SK-N-SH (cell line): ENCODE measurements around the gene ASS1. TPM values are rescaled to one million over a fixed set of nuclear protein-coding genes. Genes with fewer than 3 reads are reported as not detected.

Experiments used
- CTCF ChIA-PET: fragments of 300-600, 350-600 bp; formaldehyde crosslinking; extraction: SDS; loops from one replicate; lab custom pipeline; 2021; lab: Yijun Ruan, JAX
- POLR2A ChIA-PET: fragments of 350-600 bp; sonication (Branson Sonifier 250); formaldehyde crosslinking; extraction: SDS; loops from one replicate; lab custom pipeline; 2020; ENCODE audit warnings: antibody characterized with exemption, inconsistent platforms; lab: Yijun Ruan, JAX
- DNase-seq: peaks from one replicate; pipeline ENCODE4 v3.0.0; 2012
- H2AFZ ChIP-seq: fragments of 200-600 bp; sonication (generic); 2 replicates; pipeline ENCODE4 v1.8.1; 2016; ENCODE audit warnings: antibody characterized with exemption, mild to moderate bottlenecking, low read depth
- H3F3A ChIP-seq: fragments of 200-600 bp; sonication (generic); replicated peaks from 2 replicates; pipeline ENCODE3; 2016; ENCODE audit warnings: antibody characterized with exemption, mild to moderate bottlenecking; ENCODE audit not compliant: insufficient read depth
- H3K27ac ChIP-seq, 2 experiments: fragments of 200-500 bp in 1 of 2; fragments of 200-600 bp in 1 of 2; sonication (Bioruptor generic) in 1 of 2; sonication (generic), shearing (Covaris generic) in 1 of 2; 2 replicates each; pipeline versions ENCODE4 v1.5.1 to v1.6.1; 2014 to 2016; ENCODE audit warnings: low read depth in 2 of 2, inconsistent platforms in 1 of 2, low read length in 1 of 2, mild to moderate bottlenecking in 1 of 2, mixed read lengths in 1 of 2
- H3K27me3 ChIP-seq: fragments of 200-600 bp; sonication (generic), shearing (Covaris generic); 2 replicates; pipeline ENCODE4 v1.6.1; 2016; ENCODE audit warnings: mixed run types; ENCODE audit not compliant: insufficient read depth
- H3K36me3 ChIP-seq, 2 experiments: fragments of 200-500 bp in 1 of 2; fragments of 200-600 bp in 1 of 2; sonication (Bioruptor generic) in 1 of 2; sonication (generic) in 1 of 2; replicated peaks in 1 of 2; 2 replicates each; pipeline versions ENCODE3 to v1.5.1; 2014 to 2016; ENCODE audit warnings: low read length in 1 of 2, mild to moderate bottlenecking in 1 of 2; ENCODE audit not compliant: insufficient read depth in 2 of 2, control insufficient read depth in 1 of 2
- H3K4me1 ChIP-seq, 2 experiments: fragments of 200-500 bp in 1 of 2; fragments of 200-600 bp in 1 of 2; sonication (Bioruptor generic) in 1 of 2; sonication (generic), shearing (Covaris generic) in 1 of 2; 2 replicates each; pipeline versions ENCODE4 v1.5.1 to v1.6.1; 2014 to 2016; ENCODE audit warnings: low read depth in 1 of 2, low read length in 1 of 2, mixed run types in 1 of 2; ENCODE audit not compliant: insufficient read depth in 2 of 2, control insufficient read depth in 1 of 2
- H3K4me2 ChIP-seq: fragments of 200-600 bp; sonication (generic), shearing (Covaris generic); 2 replicates; pipeline ENCODE4 v1.6.1; 2017; ENCODE audit warnings: mixed run types
- H3K4me3 ChIP-seq, 2 experiments: fragments of 200-500 bp in 1 of 2; fragments of 200-600 bp in 1 of 2; sonication (Bioruptor generic) in 1 of 2; sonication (generic), shearing (Covaris generic) in 1 of 2; 2 replicates each; pipeline versions ENCODE4 v1.5.1 to v1.8.1; 2014 to 2016; ENCODE audit warnings: low read depth in 2 of 2, inconsistent platforms in 1 of 2, low read length in 1 of 2, mild to moderate bottlenecking in 1 of 2, mixed read lengths in 1 of 2, moderate library complexity in 1 of 2
- H3K79me2 ChIP-seq: fragments of 200-600 bp; sonication (generic); 2 replicates; pipeline ENCODE4 v1.8.1; 2017; ENCODE audit warnings: mild to moderate bottlenecking; ENCODE audit not compliant: insufficient read depth
- H3K9ac ChIP-seq: fragments of 200-600 bp; sonication (generic); 2 replicates; pipeline ENCODE4 v1.6.1; 2017; ENCODE audit warnings: mixed run types
- H3K9me2 ChIP-seq: fragments of 200-600 bp; sonication (generic); 2 replicates; pipeline ENCODE4 v1.6.1; 2017; ENCODE audit warnings: mixed run types
- H3K9me3 ChIP-seq: fragments of 200-600 bp; sonication (generic); 2 replicates; pipeline ENCODE4 v1.6.1; 2017; ENCODE audit warnings: mixed run types, mild to moderate bottlenecking, moderate library complexity
- H4K20me1 ChIP-seq: fragments of 200-600 bp; sonication (generic); 2 replicates; pipeline ENCODE4 v1.6.1; 2017; ENCODE audit warnings: mild to moderate bottlenecking, mixed run types; ENCODE audit not compliant: insufficient read depth
- CHD2 ChIP-seq: fragments of 150-350 bp; IDR thresholded peaks from 2 replicates; pipeline ENCODE4 v1.6.1; 2018; ENCODE audit warnings: low read length; ENCODE audit not compliant: partially characterized antibody
- EP300 ChIP-seq, 2 experiments: IDR thresholded peaks; 2 replicates each; pipeline versions ENCODE4 v1.4.0 to v1.6.1; 2012; ENCODE audit warnings: borderline replicate concordance in 1 of 2, low read depth in 1 of 2, low read length in 1 of 2
- EZH2phosphoT487 ChIP-seq: fragments of 200-600 bp; sonication (generic); IDR thresholded peaks from 2 replicates; pipeline ENCODE4 v1.6.1; 2017; ENCODE audit warnings: low read depth, mixed run types, mild to moderate bottlenecking, antibody characterized with exemption, moderate library complexity, borderline replicate concordance
- FOXM1 ChIP-seq: IDR thresholded peaks from 2 replicates; pipeline ENCODE4 v1.4.0; 2012; ENCODE audit warnings: low read depth, mild to moderate bottlenecking
- GATA2 ChIP-seq: sonication (generic); formaldehyde crosslinking; IDR thresholded peaks from 2 replicates; pipeline ENCODE4 v1.5.0; 2020; ENCODE audit warnings: mild to moderate bottlenecking, missing genetic modification reagents
- JUND ChIP-seq: IDR thresholded peaks from 2 replicates; pipeline ENCODE4 v1.4.0; 2012
- MAX ChIP-seq: IDR thresholded peaks from 2 replicates; pipeline ENCODE4 v1.4.0; 2012; ENCODE audit warnings: low read depth
- MEF2A ChIP-seq: IDR thresholded peaks from 2 replicates; pipeline ENCODE4 v1.4.0; 2012; ENCODE audit warnings: low read depth, borderline replicate concordance
- MXI1 ChIP-seq: IDR thresholded peaks from 2 replicates; pipeline ENCODE4 v1.6.1; 2012; ENCODE audit warnings: mild to moderate bottlenecking, low read depth, low read length, improper control_type of control experiment
- PBX3 ChIP-seq: IDR thresholded peaks from 2 replicates; pipeline ENCODE4; 2012
- POLR2AphosphoS5 ChIP-seq: IDR thresholded peaks from 2 replicates; pipeline ENCODE4 v1.6.1; 2012; ENCODE audit warnings: low read depth, low read length
- REST ChIP-seq: IDR thresholded peaks from 2 replicates; pipeline ENCODE4 v1.6.1; 2012; ENCODE audit warnings: mild to moderate bottlenecking, low read depth, low read length, moderate library complexity
- RFX5 ChIP-seq: IDR thresholded peaks from 2 replicates; pipeline ENCODE4 v1.6.1; 2012; ENCODE audit warnings: mild to moderate bottlenecking, improper control_type of control experiment, low read length
- SMC3 ChIP-seq: IDR thresholded peaks from 2 replicates; pipeline ENCODE4 v1.6.1; 2012; ENCODE audit warnings: low read depth, low read length, improper control_type of control experiment
- TAF1 ChIP-seq: IDR thresholded peaks from 2 replicates; pipeline ENCODE4 v1.6.1; 2012; ENCODE audit warnings: low read depth, mild to moderate bottlenecking, low read length, moderate library complexity, borderline replicate concordance
- USF2 ChIP-seq: fragments of 150-350 bp; IDR thresholded peaks from 2 replicates; pipeline ENCODE4 v1.6.1; 2017; ENCODE audit warnings: antibody characterized with exemption, low read length, low read depth, borderline replicate concordance
- ZBTB33 ChIP-seq: IDR thresholded peaks from 2 replicates; pipeline ENCODE4 v1.4.0; 2012; ENCODE audit warnings: low read depth, borderline replicate concordance
- WGBS: methylation state at CpG from one replicate; pipeline ENCODE4 v1.1.6; 2017; ENCODE audit warnings: low lambda C conversion rate; 5-methylcytosine and 5-hydroxymethylcytosine counted together
- polyA plus RNA-seq, 3 experiments: library from polyadenylated mRNA; depleted of rRNA; stranded (reverse); fragments of >200 nt; gene quantifications; 2 replicates each; pipeline ENCODE4 v1.2.3, GENCODE V29; 2012

Gene ASS1
- polyA plus RNA-seq, 1 of the 3 experiments (the other 2 are of a cell fraction), result 0.59 TPM

- Histone ChIP-seq H3F3A (no peaks in the 10 kb centered on the region), H3K27me3 (0 out of 2 replicates have a peak, but pooled peaks cover 4% of the 10 kb centered on the region), H3K9me3 (no peaks in the 10 kb centered on the region), H3K36me3 (no peaks in the 10 kb centered on the region), H3K9ac (no peak overlapping the region), H3K9me2 (no peaks in the 10 kb centered on the region), H3K4me3 (no peak overlapping the region), H3K79me2 (no peaks in the 10 kb centered on the region), H4K20me1 (no peaks in the 10 kb centered on the region), H3K4me1 (peaks cover 0 to 6% of the 10 kb centered on the region in 2 experiments; a peak in 1 of 4 replicates), H3K27ac (no peak overlapping the region), H3K4me2 (no peak overlapping the region), H2AFZ (no peak overlapping the region)
- WGBS, result 70% methylated on average over 3 of the region's 3 CpGs
- no peak for DNase-seq
- ChIA-PET CTCF (interaction anchor here (0.7 to 1.4 kb wide), 2 partner anchors 35 to 146 kb away, joined by 3 to 5 read pairs; no protein-coding TSS in a partner anchor), POLR2A (interaction anchor here (0.6 kb wide), 1 partner anchor 72 kb away, joined by 3 read pairs; no protein-coding TSS in a partner anchor)
- TF ChIP-seq GATA2 (CRISPR knock-in tag), result no peak
- no peak for TF ChIP-seq MEF2A
- no peak for TF ChIP-seq PBX3
- TF ChIP-seq MXI1, result no peak
- no peak for TF ChIP-seq RFX5
- TF ChIP-seq REST, result no peak
- TF ChIP-seq USF2, result no peak
- TF ChIP-seq CHD2, result no peak
- no peak for TF ChIP-seq EP300 (IDR thresholded peaks at IDR 0.05; ENCODE audit: borderline replicate concordance in 1 of 2, low read depth in 1 of 2, low read length in 1 of 2)
- no peak for TF ChIP-seq JUND
- TF ChIP-seq MAX, result no peak
- no peak for TF ChIP-seq SMC3
- TF ChIP-seq FOXM1, result no peak
- TF ChIP-seq TAF1, result no peak
- no peak for TF ChIP-seq POLR2AphosphoS5
- no peak for TF ChIP-seq EZH2phosphoT487
- TF ChIP-seq ZBTB33, result no peak
Observed at GRCh38 chr9:130536701-130537107, 91.9 kb downstream of the ASS1 start.
